Peyer's patch (tissue), 4 donors: ENCODE measurements around the gene HIGD1C. TPM values are rescaled to one million over a fixed set of nuclear protein-coding genes. Genes with fewer than 3 reads are reported as not detected.

Experiments used
- DNase-seq, 3 donors: peaks; one replicate each; pipeline ENCODE4 v3.0.0-alpha.2; 2017 to 2019
- H3K27ac ChIP-seq, 4 donors: fragments of 200-600 bp; sonication (generic); one replicate each; pipeline ENCODE4 v1.5.1; 2016 to 2019
- H3K27me3 ChIP-seq, 2 donors: fragments of 200-600 bp; sonication (generic); one replicate each; pipeline ENCODE4 v1.5.1; 2019
- H3K36me3 ChIP-seq, 3 donors: fragments of 200-600 bp; sonication (generic); one replicate each; pipeline ENCODE4 v1.5.1; 2016 to 2019
- H3K4me1 ChIP-seq, 4 donors: fragments of 200-600 bp; sonication (generic); one replicate each; pipeline ENCODE4 v1.5.1; 2016 to 2019
- H3K4me3 ChIP-seq, 4 donors: fragments of 200-600 bp; sonication (generic); 1 replicate in 3 of 4; 2 replicates in 1 of 4; pipeline ENCODE4 v1.5.1; 2016 to 2019; ENCODE audit warnings: mild to moderate bottlenecking in 1 of 4
- H3K9me3 ChIP-seq, 4 donors: fragments of 200-600 bp; sonication (generic); one replicate each; pipeline ENCODE4 v1.5.1; 2016 to 2019; ENCODE audit warnings: mild to moderate bottlenecking in 1 of 4
- CTCF ChIP-seq, 6 experiments: fragments of 450-650 bp in 4 of 6; fragments of 200-600 bp in 2 of 6; sonication (generic) in 1 of 6; IDR thresholded peaks; one replicate each; pipeline ENCODE4 v1.5.1; 2017 to 2019; ENCODE audit warnings: antibody characterized with exemption in 6 of 6, mild to moderate bottlenecking in 3 of 6, moderate library complexity in 1 of 6
- POLR2A ChIP-seq, 2 donors: fragments of 450-650 bp; IDR thresholded peaks; one replicate each; pipeline ENCODE4 v1.5.1; 2017; ENCODE audit warnings: antibody characterized with exemption in 2 of 2, mild to moderate bottlenecking in 2 of 2, moderate library complexity in 2 of 2
- total RNA-seq, 4 donors: library from RNA; depleted of rRNA; stranded (reverse); fragments of >200 nt; gene quantifications; one replicate each; pipeline ENCODE4 v1.1.0, GENCODE V29; 2016

The HIGD1C gene
- total RNA-seq, 4 donors from 2014 or later: not detected

GRCh38 chr12:50988051-50988450 lies 35.7 kb downstream of the HIGD1C start:
- H3K27ac ChIP-seq: no peak overlapping the region
- DNase-seq: no peak
- H3K9me3 ChIP-seq: no peaks in the 10 kb centered on the region
- TF ChIP-seq CTCF (IDR thresholded peaks at IDR 0.05) (no peak), POLR2A (IDR thresholded peaks at IDR 0.05) (no peak)
- peaks cover 0 to 55% (median 0%) of the 10 kb centered on the region in 3 donors for H3K36me3 ChIP-seq
- no peak overlapping the region for H3K4me3 ChIP-seq
- peaks cover 0 to 7% (median 0%) of the 10 kb centered on the region in 4 donors for H3K4me1 ChIP-seq
- no peaks in the 10 kb centered on the region for H3K27me3 ChIP-seq

GRCh38 chr12:50988871-50989270 lies 36.5 kb downstream of the HIGD1C start:
- H3K9me3 ChIP-seq: no peaks in the 10 kb centered on the region
- no peak for DNase-seq
- no peaks in the 10 kb centered on the region for H3K27me3 ChIP-seq
- peaks cover 0 to 63% (median 0%) of the 10 kb centered on the region in 3 donors for H3K36me3 ChIP-seq
- no peak overlapping the region for H3K4me3 ChIP-seq
- TF ChIP-seq CTCF (IDR thresholded peaks at IDR 0.05) (no peak), POLR2A (IDR thresholded peaks at IDR 0.05) (no peak)
- H3K4me1 ChIP-seq: peaks cover 0 to 7% (median 0%) of the 10 kb centered on the region in 4 donors
- H3K27ac ChIP-seq: no peak overlapping the region

GRCh38 chr12:50990147-50990727 lies 37.9 kb downstream of the HIGD1C start:
- Histone ChIP-seq H3K36me3 (peaks cover 0 to 74% (median 0%) of the 10 kb centered on the region in 3 donors), H3K27ac (no peak overlapping the region), H3K4me1 (peaks cover 0 to 4% (median 0%) of the 10 kb centered on the region in 4 donors), H3K4me3 (no peak overlapping the region), H3K27me3 (no peaks in the 10 kb centered on the region), H3K9me3 (no peaks in the 10 kb centered on the region)
- no peak for TF ChIP-seq CTCF (IDR thresholded peaks at IDR 0.05)
- TF ChIP-seq POLR2A (IDR thresholded peaks at IDR 0.05): no peak
- no peak for DNase-seq

- no peaks in the 10 kb centered on the region for H3K27me3 ChIP-seq
- no peaks in the 10 kb centered on the region for H3K9me3 ChIP-seq
- H3K4me3 ChIP-seq: no peak overlapping the region
- H3K36me3 ChIP-seq: peaks cover 0 to 80% (median 0%) of the 10 kb centered on the region in 3 donors
- DNase-seq: no peak
- TF ChIP-seq POLR2A (IDR thresholded peaks at IDR 0.05): no peak
- no peak for TF ChIP-seq CTCF (IDR thresholded peaks at IDR 0.05)
- H3K4me1 ChIP-seq: no peaks in the 10 kb centered on the region
- no peak overlapping the region for H3K27ac ChIP-seq
Observed at GRCh38 chr12:50990791-50991190, 38.4 kb downstream of the HIGD1C start.

GRCh38 chr12:50991291-50991690 lies 38.9 kb downstream of the HIGD1C start:
- H3K4me3 ChIP-seq: no peak overlapping the region

More at GRCh38 chr12:50991291-50991690, 38.9 kb downstream of the HIGD1C start:
- Histone ChIP-seq H3K27me3 (no peaks in the 10 kb centered on the region), H3K9me3 (no peaks in the 10 kb centered on the region), H3K4me1 (no peaks in the 10 kb centered on the region), H3K36me3 (peaks cover 0 to 85% (median 0%) of the 10 kb centered on the region in 3 donors), H3K27ac (no peak overlapping the region)
- DNase-seq: no peak
- TF ChIP-seq CTCF (IDR thresholded peaks at IDR 0.05) (no peak), POLR2A (IDR thresholded peaks at IDR 0.05) (no peak)
